Cardiac muscle cell (in vitro differentiated cells and primary cell): Measurements from ENCODE around the gene SEC14L1. TPM values are rescaled to one million over a fixed set of nuclear protein-coding genes. Genes with fewer than 3 reads are reported as not detected.
A peak's percentile ranks its signal among the peaks of the same experiment; 100 is the strongest.

Source experiments
- DNase-seq, 2 donors: peaks; one replicate each; pipeline versions ENCODE4 v3.0.0 to v3.0.0-alpha.2; 2010 to 2017; ENCODE audit warnings: low read depth in 1 of 2, low spot score in 1 of 2
- H3K27ac ChIP-seq: fragments of 200-600 bp; sonication (generic); 2 replicates; pipeline ENCODE4 v1.5.1; 2016
- H3K27me3 ChIP-seq: fragments of 200-600 bp; sonication (generic); 2 replicates; pipeline ENCODE4 v1.6.0; 2016; ENCODE audit warnings: control low read depth
- H3K36me3 ChIP-seq: fragments of 200-600 bp; sonication (generic); 2 replicates; pipeline ENCODE4 v1.5.1; 2016; ENCODE audit warnings: control low read depth
- H3K4me1 ChIP-seq: fragments of 200-600 bp; sonication (generic); 2 replicates; pipeline ENCODE4 v1.8.1; 2017; ENCODE audit warnings: low read depth, mild to moderate bottlenecking, mixed run types
- H3K4me3 ChIP-seq: fragments of 200-600 bp; sonication (generic); 2 replicates; pipeline ENCODE4 v1.5.1; 2016; ENCODE audit warnings: mild to moderate bottlenecking
- H3K9me3 ChIP-seq: fragments of 200-600 bp; sonication (generic); 2 replicates; pipeline ENCODE4 v1.5.1; 2017; ENCODE audit warnings: low read depth, mild to moderate bottlenecking, control low read depth
- CTCF ChIP-seq: IDR thresholded peaks from 2 replicates; pipeline ENCODE4 v1.5.1; 2012; ENCODE audit warnings: low read depth, mild to moderate bottlenecking, low read length
- polyA plus RNA-seq: library from polyadenylated mRNA; unstranded; fragments of >200 nt; fragmentation: Nextera tagmentation; extraction: Ambion mirVana; gene quantifications from 2 replicates; pipeline ENCODE4 v1.2.1, GENCODE V29; 2016
- total RNA-seq: library from RNA; depleted of rRNA; stranded (reverse); fragments of >200 nt; gene quantifications from 2 replicates; pipeline ENCODE4 v1.2.3, GENCODE V29; 2016

The SEC14L1 gene
- total and polyA plus RNA-seq, 2 experiments from 2014 or later = 25.5 to 30.0 TPM

GRCh38 chr17:77234695-77235094, 93.9 kb downstream of the SEC14L1 start:
- no peak overlapping the region for H3K4me3 ChIP-seq
- H3K9me3 ChIP-seq = no peaks in the 10 kb centered on the region
- no peak overlapping the region for H3K27ac ChIP-seq
- TF ChIP-seq CTCF = no peak
- DNase-seq = no peak
- no peaks in the 10 kb centered on the region for H3K4me1 ChIP-seq
- H3K36me3 ChIP-seq = no peaks in the 10 kb centered on the region
- H3K27me3 ChIP-seq = no peaks in the 10 kb centered on the region

- Histone ChIP-seq H3K4me1 (no peaks in the 10 kb centered on the region), H3K4me3 (no peak overlapping the region), H3K27me3 (no peaks in the 10 kb centered on the region), H3K27ac (no peak overlapping the region), H3K9me3 (no peaks in the 10 kb centered on the region), H3K36me3 (no peaks in the 10 kb centered on the region)
- TF ChIP-seq CTCF = no peak
- peak in 1 of 2 donors; percentile 94 for DNase-seq
These were observed 94.7 kb downstream of the SEC14L1 start for GRCh38 chr17:77235370-77235941.

- no peak for TF ChIP-seq CTCF
- no peaks in the 10 kb centered on the region for H3K9me3 ChIP-seq
- no peaks in the 10 kb centered on the region for H3K4me1 ChIP-seq
- no peaks in the 10 kb centered on the region for H3K36me3 ChIP-seq
- no peak overlapping the region for H3K4me3 ChIP-seq
- no peaks in the 10 kb centered on the region for H3K27me3 ChIP-seq
- H3K27ac ChIP-seq = no peak overlapping the region
- DNase-seq = no peak
These were observed 96.7 kb downstream of the SEC14L1 start for GRCh38 chr17:77237232-77238008.

GRCh38 chr17:77240976-77241375, 100.2 kb downstream of the SEC14L1 start:
- Histone ChIP-seq H3K27me3 (no peaks in the 10 kb centered on the region), H3K27ac (no peak overlapping the region), H3K36me3 (no peaks in the 10 kb centered on the region), H3K9me3 (no peaks in the 10 kb centered on the region), H3K4me1 (no peaks in the 10 kb centered on the region), H3K4me3 (no peak overlapping the region)
- DNase-seq = no peak
- no peak for TF ChIP-seq CTCF

- no peak overlapping the region for H3K27ac ChIP-seq
- no peaks in the 10 kb centered on the region for H3K9me3 ChIP-seq
- H3K4me3 ChIP-seq = no peak overlapping the region
- no peaks in the 10 kb centered on the region for H3K4me1 ChIP-seq
- H3K27me3 ChIP-seq = no peaks in the 10 kb centered on the region
- no peaks in the 10 kb centered on the region for H3K36me3 ChIP-seq
- no peak for DNase-seq
- no peak for TF ChIP-seq CTCF
These were observed 101.5 kb downstream of the SEC14L1 start for GRCh38 chr17:77242118-77242851.
